Activated CD4-positive, alpha-beta T cell treated with anti-CD3 and anti-CD28 coated beads for 24 hours (primary cell): ENCODE results near the gene GCNT4.

Experiments
- DNase-seq, 2 donors: peaks; one replicate each; pipeline ENCODE4 v3.0.0-alpha.2; 2020; ENCODE audit warnings: low read depth in 2 of 2

The GCNT4 gene

GRCh38 chr5:75051217-75051751 is 1.1 kb downstream of the GCNT4 start:
- DNase-seq: peak in 1 of 2 donors; percentile 7

- no peak for DNase-seq
Measured at GRCh38 chr5:75050415-75050814, 1.9 kb downstream of the GCNT4 start.

- peak; percentile 42 to 47 for DNase-seq
Measured at GRCh38 chr5:75049456-75050351, 2.7 kb downstream of the GCNT4 start.

- no peak for DNase-seq
Measured at GRCh38 chr5:75048457-75048953, 3.9 kb downstream of the GCNT4 start.

GRCh38 chr5:75047356-75047755 is 5.0 kb downstream of the GCNT4 start:
- no peak for DNase-seq

- DNase-seq: no peak
Measured at GRCh38 chr5:75046366-75047142, 5.8 kb downstream of the GCNT4 start.

GRCh38 chr5:75045071-75045470 is 7.3 kb downstream of the GCNT4 start:
- DNase-seq: no peak

- DNase-seq: no peak
Measured at GRCh38 chr5:75044406-75044805, 8.0 kb downstream of the GCNT4 start.

- DNase-seq: no peak
Measured at GRCh38 chr5:75043633-75044264, 8.6 kb downstream of the GCNT4 start.

- no peak for DNase-seq
Measured at GRCh38 chr5:75042522-75042921, 9.8 kb downstream of the GCNT4 start.

- no peak for DNase-seq
Measured at GRCh38 chr5:75040973-75041372, 11.4 kb downstream of the GCNT4 start.

GRCh38 chr5:75037106-75037505 is 15.3 kb downstream of the GCNT4 start:
- DNase-seq: peak in 1 of 2 donors; percentile 13

- no peak for DNase-seq
Measured at GRCh38 chr5:75034137-75034739, 18.1 kb downstream of the GCNT4 start.

GRCh38 chr5:75031366-75031765 is 21.0 kb downstream of the GCNT4 start:
- DNase-seq: no peak

- DNase-seq: no peak
Measured at GRCh38 chr5:75028090-75028489, 24.3 kb downstream of the GCNT4 start.

GRCh38 chr5:75023368-75024159 is 28.8 kb downstream of the GCNT4 start:
- DNase-seq: no peak

- DNase-seq: no peak
Measured at GRCh38 chr5:75021800-75022199, 30.6 kb downstream of the GCNT4 start.

- no peak for DNase-seq
Measured at GRCh38 chr5:75021219-75021618, 31.1 kb downstream of the GCNT4 start.

GRCh38 chr5:75020016-75020656 is 32.2 kb downstream of the GCNT4 start:
- DNase-seq: no peak
